ENCODE data around the gene SAMD3.
"Not testable (repeated sequence)": the region's sequence is repeated elsewhere in the genome, so short reads cannot be mapped to it uniquely, and the experiment has no call there.

- not testable (repeated sequence) for TF ChIP-seq CTCF (IDR thresholded peaks at IDR 0.05; ENCODE audit: borderline replicate concordance, extremely low read depth, low read length, poor library complexity, severe bottlenecking); EZH2 (IDR thresholded peaks at IDR 0.05; ENCODE audit: borderline replicate concordance, low read depth, low read length, severe bottlenecking)
Observed at GRCh38 chr6:130194434-130194833, 28.3 kb downstream of the SAMD3 start.

All from DND-41 (cell line).